Panc1 (cell line): ENCODE data around the gene PSPC1. TPM values are rescaled to one million over a fixed set of nuclear protein-coding genes. Genes with fewer than 3 reads are reported as not detected.
A peak's percentile ranks its signal among the peaks of the same experiment; 100 is the strongest.

Experiments
- ATAC-seq: fragments of 200-7000 bp; cut with Tn5 transposase; 2 replicates; pipeline ENCODE4 v1.9.1; 2020; ENCODE audit warnings: mild to moderate bottlenecking, moderate library complexity
- BruUV-seq: library from RNA; stranded (reverse); fragments of 400-500 nt; replicated peaks from 2 replicates; lab custom pipeline; 2021; lab: Mats Ljungman, UMichigan
- CTCF ChIA-PET: fragments of 300-600 bp; sonication (Branson Sonifier 250); formaldehyde crosslinking; loops from one replicate; lab custom pipeline; 2022; ENCODE audit warnings: antibody characterized with exemption; lab: Charles Lee
- POLR2A ChIA-PET: fragments of 300-600 bp; sonication (Branson Sonifier 250); formaldehyde crosslinking; loops from one replicate; lab custom pipeline; 2022; ENCODE audit warnings: antibody characterized with exemption; lab: Charles Lee
- DNase-seq: peaks from one replicate; pipeline ENCODE4 v3.0.0-alpha.2; 2010; ENCODE audit warnings: low read depth, low spot score
- H3K27ac ChIP-seq: 2 replicates; pipeline ENCODE4 v1.5.1; 2011; ENCODE audit warnings: mild to moderate bottlenecking, low read length, inconsistent platforms
- H3K27me3 ChIP-seq: fragments of 200-500 bp; sonication (Bioruptor generic); 2 replicates; pipeline ENCODE4 v1.6.0; 2014; ENCODE audit warnings: low read length, inconsistent platforms; ENCODE audit not compliant: control insufficient read depth, insufficient read depth
- H3K36me3 ChIP-seq: fragments of 200-500 bp; sonication (Bioruptor generic); 2 replicates; pipeline ENCODE4 v1.5.1; 2014; ENCODE audit warnings: inconsistent platforms, mild to moderate bottlenecking, low read length, moderate library complexity; ENCODE audit not compliant: control insufficient read depth, insufficient read depth
- H3K4me1 ChIP-seq: 2 replicates; pipeline ENCODE4 v1.5.1; 2011; ENCODE audit warnings: inconsistent platforms, mild to moderate bottlenecking, low read length, moderate library complexity; ENCODE audit not compliant: control insufficient read depth, insufficient read depth
- H3K4me3 ChIP-seq, 2 experiments: 2 replicates each; pipeline ENCODE4 v1.5.1; 2011 to 2012; ENCODE audit warnings: low read depth in 2 of 2, low read length in 2 of 2, mild to moderate bottlenecking in 2 of 2, inconsistent platforms in 1 of 2, moderate library complexity in 1 of 2
- H3K9me3 ChIP-seq: fragments of 200-500 bp; sonication (Bioruptor generic); 2 replicates; pipeline ENCODE4 v1.5.1; 2014; ENCODE audit warnings: low read depth, mild to moderate bottlenecking, inconsistent platforms, low read length, moderate library complexity; ENCODE audit not compliant: control insufficient read depth, insufficient read depth
- POLR2AphosphoS5 ChIP-seq: IDR thresholded peaks from 2 replicates; pipeline ENCODE4 v1.6.1; 2012; ENCODE audit warnings: mild to moderate bottlenecking, low read depth, low read length, moderate library complexity
- SIN3A ChIP-seq: IDR thresholded peaks from 2 replicates; pipeline ENCODE4 v1.6.1; 2012; ENCODE audit warnings: low read depth, mild to moderate bottlenecking, low read length, moderate library complexity, borderline replicate concordance; ENCODE audit not compliant: insufficient read depth
- TCF7L2 ChIP-seq: IDR thresholded peaks from 2 replicates; pipeline ENCODE4 v1.6.1; 2011; ENCODE audit warnings: mild to moderate bottlenecking, low read depth, low read length, inconsistent platforms
- in situ Hi-C: cut with HindIII; loops from 2 replicates; pipeline ENCODE4 v1.10.0; 2016; ENCODE audit warnings: low sequenced_read_pairs, low pct_unique_long_range_greater_than_20kb
- intact Hi-C: fragments of 100-400 bp; cut with micrococcal nuclease; formaldehyde crosslinking; loops from one replicate; pipeline ENCODE4 v1.10.0; 2022; ENCODE audit not compliant: unreplicated experiment
- total RNA-seq: library from RNA; stranded (reverse); gene quantifications from one replicate; pipeline ENCODE4 v1.2.1, GENCODE V29; 2021; ENCODE audit not compliant: unreplicated experiment
- TF ChIP-seq, protein P1 (sequence below): fragments of 450-650 bp; IDR thresholded peaks from 2 replicates; pipeline ENCODE4 v1.5.1; 2017; ENCODE audit warnings: mild to moderate bottlenecking
- TF ChIP-seq, protein P2 (sequence below), 2 experiments: IDR thresholded peaks; 2 replicates each; pipeline ENCODE4 v1.6.1; 2011 to 2012; ENCODE audit warnings: low read depth in 2 of 2, control low read depth in 1 of 2, low read length in 1 of 2, mild to moderate bottlenecking in 1 of 2, moderate library complexity in 1 of 2; ENCODE audit not compliant: insufficient read depth in 1 of 2

Gene PSPC1
- total RNA-seq, 1 experiment from 2014 or later = 39.1 TPM

DNA sequence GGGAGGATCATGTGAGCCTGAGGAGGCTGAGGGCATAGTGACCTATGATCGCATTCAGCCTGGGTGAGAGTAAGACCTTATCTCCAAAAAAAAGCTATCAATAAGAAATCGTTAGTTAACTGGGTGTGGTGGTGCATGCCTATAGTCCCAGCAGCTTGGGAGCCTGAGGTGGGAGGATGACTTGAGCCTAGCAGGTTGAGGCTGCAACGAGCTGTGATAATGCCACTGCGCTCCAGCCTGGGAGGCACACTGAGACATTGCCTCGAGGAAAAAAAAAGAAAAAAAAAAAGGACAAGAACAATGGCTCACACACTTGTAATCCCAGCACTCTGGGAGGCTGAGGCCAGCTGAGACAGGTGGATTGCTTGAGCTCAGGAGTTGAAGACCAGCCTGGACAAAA lies 16.2 kb downstream of the PSPC1 start:
- DNase-seq (no peak), ATAC-seq (peak; percentile 60; the same call in 1 of the 2 replicates)
- in situ Hi-C loops = no loop called here
- Histone ChIP-seq H3K9me3 (no peaks in the 10 kb centered on the region), H3K27me3 (no peaks in the 10 kb centered on the region), H3K27ac (no peak overlapping the region), H3K4me3 (no peak overlapping the region), H3K36me3 (peaks cover 6% of the 10 kb centered on the region; the same call in 1 of the 2 replicates), H3K4me1 (peaks cover 3% of the 10 kb centered on the region; the same call in 1 of the 2 replicates)
- intact Hi-C loops = no loop called here
- no TSS peak for BruUV-seq
- CTCF ChIA-PET = no interaction called here
- TF ChIP-seq SIN3A = no peak
- TF ChIP-seq, protein P1, sequence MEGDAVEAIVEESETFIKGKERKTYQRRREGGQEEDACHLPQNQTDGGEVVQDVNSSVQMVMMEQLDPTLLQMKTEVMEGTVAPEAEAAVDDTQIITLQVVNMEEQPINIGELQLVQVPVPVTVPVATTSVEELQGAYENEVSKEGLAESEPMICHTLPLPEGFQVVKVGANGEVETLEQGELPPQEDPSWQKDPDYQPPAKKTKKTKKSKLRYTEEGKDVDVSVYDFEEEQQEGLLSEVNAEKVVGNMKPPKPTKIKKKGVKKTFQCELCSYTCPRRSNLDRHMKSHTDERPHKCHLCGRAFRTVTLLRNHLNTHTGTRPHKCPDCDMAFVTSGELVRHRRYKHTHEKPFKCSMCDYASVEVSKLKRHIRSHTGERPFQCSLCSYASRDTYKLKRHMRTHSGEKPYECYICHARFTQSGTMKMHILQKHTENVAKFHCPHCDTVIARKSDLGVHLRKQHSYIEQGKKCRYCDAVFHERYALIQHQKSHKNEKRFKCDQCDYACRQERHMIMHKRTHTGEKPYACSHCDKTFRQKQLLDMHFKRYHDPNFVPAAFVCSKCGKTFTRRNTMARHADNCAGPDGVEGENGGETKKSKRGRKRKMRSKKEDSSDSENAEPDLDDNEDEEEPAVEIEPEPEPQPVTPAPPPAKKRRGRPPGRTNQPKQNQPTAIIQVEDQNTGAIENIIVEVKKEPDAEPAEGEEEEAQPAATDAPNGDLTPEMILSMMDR = no peak
- TF ChIP-seq TCF7L2 = no peak
- POLR2A ChIA-PET = no interaction called here

DNA sequence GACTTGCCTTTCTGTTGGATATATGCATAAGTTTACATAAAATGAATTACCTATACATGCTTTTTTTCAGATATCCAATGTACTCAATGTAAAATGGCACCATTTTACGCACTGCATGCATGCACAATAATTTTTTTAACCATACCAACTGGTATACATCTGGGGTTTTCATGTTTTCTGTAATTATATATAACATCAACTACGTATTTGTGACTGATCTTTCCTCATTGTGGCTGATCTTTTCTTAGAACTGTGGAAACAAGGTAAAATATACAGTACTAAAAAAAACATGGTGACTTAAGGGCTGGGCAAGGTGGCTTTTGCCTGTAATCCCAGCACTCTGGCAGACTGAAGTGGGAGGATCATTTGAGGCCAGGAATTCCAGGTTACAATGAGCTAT lies 18.5 kb downstream of the PSPC1 start:
- intact Hi-C loops = no loop called here

More for the DNA sequence above, 18.5 kb downstream of the PSPC1 start:
- no peaks in the 10 kb centered on the region; the same call in 1 of the 2 replicates for H3K36me3 ChIP-seq
- BruUV-seq = TSS peak; percentile 20
- TF ChIP-seq, protein P2, sequence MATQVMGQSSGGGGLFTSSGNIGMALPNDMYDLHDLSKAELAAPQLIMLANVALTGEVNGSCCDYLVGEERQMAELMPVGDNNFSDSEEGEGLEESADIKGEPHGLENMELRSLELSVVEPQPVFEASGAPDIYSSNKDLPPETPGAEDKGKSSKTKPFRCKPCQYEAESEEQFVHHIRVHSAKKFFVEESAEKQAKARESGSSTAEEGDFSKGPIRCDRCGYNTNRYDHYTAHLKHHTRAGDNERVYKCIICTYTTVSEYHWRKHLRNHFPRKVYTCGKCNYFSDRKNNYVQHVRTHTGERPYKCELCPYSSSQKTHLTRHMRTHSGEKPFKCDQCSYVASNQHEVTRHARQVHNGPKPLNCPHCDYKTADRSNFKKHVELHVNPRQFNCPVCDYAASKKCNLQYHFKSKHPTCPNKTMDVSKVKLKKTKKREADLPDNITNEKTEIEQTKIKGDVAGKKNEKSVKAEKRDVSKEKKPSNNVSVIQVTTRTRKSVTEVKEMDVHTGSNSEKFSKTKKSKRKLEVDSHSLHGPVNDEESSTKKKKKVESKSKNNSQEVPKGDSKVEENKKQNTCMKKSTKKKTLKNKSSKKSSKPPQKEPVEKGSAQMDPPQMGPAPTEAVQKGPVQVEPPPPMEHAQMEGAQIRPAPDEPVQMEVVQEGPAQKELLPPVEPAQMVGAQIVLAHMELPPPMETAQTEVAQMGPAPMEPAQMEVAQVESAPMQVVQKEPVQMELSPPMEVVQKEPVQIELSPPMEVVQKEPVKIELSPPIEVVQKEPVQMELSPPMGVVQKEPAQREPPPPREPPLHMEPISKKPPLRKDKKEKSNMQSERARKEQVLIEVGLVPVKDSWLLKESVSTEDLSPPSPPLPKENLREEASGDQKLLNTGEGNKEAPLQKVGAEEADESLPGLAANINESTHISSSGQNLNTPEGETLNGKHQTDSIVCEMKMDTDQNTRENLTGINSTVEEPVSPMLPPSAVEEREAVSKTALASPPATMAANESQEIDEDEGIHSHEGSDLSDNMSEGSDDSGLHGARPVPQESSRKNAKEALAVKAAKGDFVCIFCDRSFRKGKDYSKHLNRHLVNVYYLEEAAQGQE (IDR thresholded peaks at IDR 0.05; ENCODE audit: insufficient read depth in 1 of 2, low read depth in 2 of 2, low read length in 1 of 2) = no peak
- TF ChIP-seq TCF7L2 (no peak), SIN3A (no peak), POLR2AphosphoS5 (no peak)
- TF ChIP-seq, protein P1 = no peak
- DNase-seq (no peak), ATAC-seq (no peak)
- ChIA-PET POLR2A (no interaction called here), CTCF (no interaction called here)
- H3K4me3 ChIP-seq = no peak overlapping the region
- H3K9me3 ChIP-seq = no peaks in the 10 kb centered on the region
- H3K27me3 ChIP-seq = no peaks in the 10 kb centered on the region
- in situ Hi-C loops = no loop called here
- H3K4me1 ChIP-seq = peaks cover 3% of the 10 kb centered on the region; the same call in 1 of the 2 replicates
- H3K27ac ChIP-seq = no peak overlapping the region
